Smooth muscle cell (in vitro differentiated cells): Measurements from ENCODE around the gene MYO18A. TPM values are rescaled to one million over a fixed set of nuclear protein-coding genes. Genes with fewer than 3 reads are reported as not detected.
"Not testable (repeated sequence)": the region's sequence is repeated elsewhere in the genome, so short reads cannot be mapped to it uniquely, and the experiment has no call there.

Experiments used
- DNase-seq: peaks from one replicate; lab custom pipeline; 2025; ENCODE audit not compliant: unreplicated experiment; lab: John Stamatoyannopoulos, UW
- H2AFZ ChIP-seq: fragments of 200-600 bp; sonication (generic); 2 replicates; pipeline ENCODE4 v1.6.0; 2016; ENCODE audit warnings: antibody characterized with exemption, low read depth, mild to moderate bottlenecking
- H3F3A ChIP-seq: fragments of 200-600 bp; sonication (generic); 2 replicates; pipeline ENCODE4 v1.6.0; 2017; ENCODE audit warnings: antibody characterized with exemption, low read depth
- H3K27ac ChIP-seq: fragments of 200-600 bp; sonication (generic); 2 replicates; pipeline ENCODE4 v1.5.1; 2016; ENCODE audit warnings: low read depth, mild to moderate bottlenecking
- H3K27me3 ChIP-seq: fragments of 200-600 bp; sonication (generic); 2 replicates; pipeline ENCODE4 v1.6.1; 2016; ENCODE audit warnings: low read depth, mild to moderate bottlenecking
- H3K36me3 ChIP-seq: fragments of 200-600 bp; sonication (generic); 2 replicates; pipeline ENCODE4 v1.5.1; 2016; ENCODE audit warnings: low read depth
- H3K4me1 ChIP-seq: fragments of 200-600 bp; sonication (generic); 2 replicates; pipeline ENCODE4 v1.5.1; 2016; ENCODE audit warnings: low read depth
- H3K4me2 ChIP-seq: fragments of 200-600 bp; sonication (generic); 2 replicates; pipeline ENCODE4 v1.6.0; 2016; ENCODE audit warnings: mild to moderate bottlenecking
- H3K4me3 ChIP-seq: fragments of 200-600 bp; sonication (generic); 2 replicates; pipeline ENCODE4 v1.5.1; 2016; ENCODE audit warnings: mild to moderate bottlenecking
- H3K79me2 ChIP-seq: fragments of 200-600 bp; sonication (generic); 2 replicates; pipeline ENCODE4 v1.6.0; 2016; ENCODE audit warnings: low read depth, mild to moderate bottlenecking
- H3K9ac ChIP-seq: fragments of 200-600 bp; sonication (generic); 2 replicates; pipeline ENCODE4 v1.6.0; 2016; ENCODE audit warnings: low read depth
- H3K9me3 ChIP-seq: fragments of 200-600 bp; sonication (generic); replicated peaks from 2 replicates; pipeline ENCODE4 v1.5.1; 2016; ENCODE audit warnings: low read depth
- H4K20me1 ChIP-seq: fragments of 200-600 bp; sonication (generic); 2 replicates; pipeline ENCODE4 v1.6.0; 2016; ENCODE audit warnings: low read depth
- WGBS: methylation state at CpG from one replicate; pipeline ENCODE4 v1.1.7; 2016; ENCODE audit warnings: low lambda C conversion rate; 5-methylcytosine and 5-hydroxymethylcytosine counted together
- polyA plus RNA-seq: library from polyadenylated mRNA; unstranded; fragments of >200 nt; fragmentation: Nextera tagmentation; extraction: Ambion mirVana; gene quantifications from 2 replicates; pipeline ENCODE4 v1.2.1, GENCODE V29; 2016
- total RNA-seq: library from RNA; depleted of rRNA; stranded (reverse); fragments of >200 nt; gene quantifications from 2 replicates; pipeline ENCODE4 v1.2.3, GENCODE V29; 2014
- TF ChIP-seq, protein P1 (sequence below): fragments of 200-600 bp; sonication (generic); IDR thresholded peaks from 2 replicates; pipeline ENCODE4 v1.5.1; 2017; ENCODE audit warnings: borderline replicate concordance, mild to moderate bottlenecking, antibody characterized with exemption; ENCODE audit not compliant: insufficient read depth, poor library complexity, severe bottlenecking

MYO18A gene
- total and polyA plus RNA-seq, 2 experiments from 2014 or later: 18.0 to 22.1 TPM

DNA sequence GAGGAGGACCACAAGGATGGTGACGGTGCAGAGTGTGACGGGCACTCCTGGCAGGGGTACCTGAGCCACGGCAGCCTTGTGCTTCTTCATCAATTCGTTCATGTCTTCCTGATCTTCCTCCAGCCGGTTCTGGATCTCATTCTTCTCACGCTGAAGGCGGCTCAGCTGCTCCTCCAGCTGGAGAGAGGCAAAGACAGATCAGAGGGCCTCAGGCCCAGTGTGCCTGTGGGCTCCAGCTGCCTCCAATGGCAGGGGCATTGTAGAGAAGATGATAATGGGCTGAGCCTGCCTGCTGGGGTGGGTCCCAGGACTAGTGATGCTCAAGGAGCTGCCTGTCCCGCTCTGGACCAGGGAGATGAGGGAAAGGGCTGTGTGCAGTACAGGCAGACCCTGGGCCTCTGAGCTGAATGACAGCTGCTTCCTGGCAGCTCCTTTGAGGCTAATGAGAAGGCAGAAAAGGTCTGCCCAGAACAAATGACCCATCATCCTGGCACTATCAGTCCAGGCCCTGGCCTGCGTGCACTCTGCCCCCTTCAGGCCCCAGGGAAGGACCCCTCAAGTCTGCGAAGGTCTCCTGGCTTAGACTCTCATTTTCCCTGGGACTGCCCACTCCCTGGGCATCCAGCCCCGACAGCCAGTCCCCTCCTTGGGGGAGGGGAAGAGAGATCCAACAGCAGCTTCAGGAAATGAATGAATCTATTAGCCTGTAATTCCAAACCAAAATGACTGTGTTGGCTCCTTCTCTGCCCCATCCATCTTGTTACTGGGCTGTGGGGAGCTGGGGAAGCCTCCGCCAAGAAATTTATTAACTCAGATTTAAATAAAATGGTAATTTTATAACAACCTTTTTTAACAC is 89.2 kb downstream of the MYO18A start:
- Histone ChIP-seq H3F3A (no peaks in the 10 kb centered on the region), H3K4me2 (no peak overlapping the region), H3K4me3 (no peak overlapping the region), H3K36me3 (no peaks in the 10 kb centered on the region), H2AFZ (no peak overlapping the region), H3K79me2 (no peaks in the 10 kb centered on the region), H4K20me1 (no peaks in the 10 kb centered on the region), H3K27ac (no peak overlapping the region), H3K27me3 (no peaks in the 10 kb centered on the region), H3K4me1 (no peaks in the 10 kb centered on the region), H3K9me3 (no peaks in the 10 kb centered on the region), H3K9ac (no peak overlapping the region)
- DNase-seq: no peak
- TF ChIP-seq, protein P1, sequence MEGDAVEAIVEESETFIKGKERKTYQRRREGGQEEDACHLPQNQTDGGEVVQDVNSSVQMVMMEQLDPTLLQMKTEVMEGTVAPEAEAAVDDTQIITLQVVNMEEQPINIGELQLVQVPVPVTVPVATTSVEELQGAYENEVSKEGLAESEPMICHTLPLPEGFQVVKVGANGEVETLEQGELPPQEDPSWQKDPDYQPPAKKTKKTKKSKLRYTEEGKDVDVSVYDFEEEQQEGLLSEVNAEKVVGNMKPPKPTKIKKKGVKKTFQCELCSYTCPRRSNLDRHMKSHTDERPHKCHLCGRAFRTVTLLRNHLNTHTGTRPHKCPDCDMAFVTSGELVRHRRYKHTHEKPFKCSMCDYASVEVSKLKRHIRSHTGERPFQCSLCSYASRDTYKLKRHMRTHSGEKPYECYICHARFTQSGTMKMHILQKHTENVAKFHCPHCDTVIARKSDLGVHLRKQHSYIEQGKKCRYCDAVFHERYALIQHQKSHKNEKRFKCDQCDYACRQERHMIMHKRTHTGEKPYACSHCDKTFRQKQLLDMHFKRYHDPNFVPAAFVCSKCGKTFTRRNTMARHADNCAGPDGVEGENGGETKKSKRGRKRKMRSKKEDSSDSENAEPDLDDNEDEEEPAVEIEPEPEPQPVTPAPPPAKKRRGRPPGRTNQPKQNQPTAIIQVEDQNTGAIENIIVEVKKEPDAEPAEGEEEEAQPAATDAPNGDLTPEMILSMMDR: no peak
- 81% methylated on average over 12 of the region's 12 CpGs for WGBS

DNA sequence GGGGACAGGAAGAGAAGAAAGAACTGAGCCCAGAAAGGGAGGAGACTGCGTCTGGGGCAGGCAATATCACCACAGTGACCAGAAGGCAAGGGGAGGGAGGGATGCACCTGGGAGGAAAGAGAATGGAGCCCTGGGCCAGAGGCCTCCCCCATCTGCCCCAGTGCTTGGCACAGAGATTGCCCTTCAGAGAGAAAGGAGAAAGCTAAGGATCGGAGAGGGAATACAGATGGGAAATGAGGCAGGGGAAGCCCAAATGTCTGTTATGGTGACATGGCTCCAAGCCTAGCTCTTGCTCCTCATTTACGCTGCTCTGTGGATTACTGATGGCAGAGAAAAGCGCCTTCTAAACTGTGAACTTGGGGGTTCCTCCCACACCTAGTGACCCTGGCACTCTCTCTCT is 90.1 kb downstream of the MYO18A start:
- Histone ChIP-seq H3K9me3 (no peaks in the 10 kb centered on the region), H3F3A (no peaks in the 10 kb centered on the region), H3K36me3 (no peaks in the 10 kb centered on the region), H3K9ac (no peak overlapping the region), H3K79me2 (no peaks in the 10 kb centered on the region), H3K27me3 (no peaks in the 10 kb centered on the region), H3K27ac (no peak overlapping the region), H3K4me1 (peaks cover 2% of the 10 kb centered on the region), H3K4me2 (no peak overlapping the region), H4K20me1 (no peaks in the 10 kb centered on the region), H3K4me3 (no peak overlapping the region), H2AFZ (no peak overlapping the region)
- WGBS: 76% methylated on average over 4 of the region's 4 CpGs
- TF ChIP-seq, protein P1: no peak
- no peak for DNase-seq

DNA sequence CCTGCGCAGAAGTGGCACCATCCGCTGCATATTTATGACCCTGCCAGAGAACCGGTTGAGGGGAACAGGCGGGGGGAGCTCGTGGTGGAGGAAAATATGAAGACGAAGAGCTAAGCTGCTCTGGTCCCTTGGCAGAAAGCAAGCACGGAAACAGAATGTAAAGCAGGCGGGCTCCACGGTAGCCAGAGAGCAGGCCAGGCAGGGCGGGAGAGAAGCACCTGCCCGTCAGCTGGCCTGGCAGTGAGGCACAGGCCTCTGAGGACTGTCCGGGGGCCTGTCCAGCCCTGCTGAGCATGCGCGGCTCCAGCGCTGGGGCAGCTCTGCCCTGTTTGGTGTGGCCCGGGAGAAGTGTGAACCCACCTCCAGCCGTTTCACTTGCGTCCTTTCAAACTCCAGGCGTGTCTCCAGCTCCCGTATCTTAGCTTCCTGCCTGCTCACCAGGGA is 90.6 kb downstream of the MYO18A start:
- peaks cover 6% of the 10 kb centered on the region for H3K4me1 ChIP-seq
- 93% methylated on average over 20 of the region's 20 CpGs for WGBS
- no peaks in the 10 kb centered on the region for H4K20me1 ChIP-seq

DNA sequence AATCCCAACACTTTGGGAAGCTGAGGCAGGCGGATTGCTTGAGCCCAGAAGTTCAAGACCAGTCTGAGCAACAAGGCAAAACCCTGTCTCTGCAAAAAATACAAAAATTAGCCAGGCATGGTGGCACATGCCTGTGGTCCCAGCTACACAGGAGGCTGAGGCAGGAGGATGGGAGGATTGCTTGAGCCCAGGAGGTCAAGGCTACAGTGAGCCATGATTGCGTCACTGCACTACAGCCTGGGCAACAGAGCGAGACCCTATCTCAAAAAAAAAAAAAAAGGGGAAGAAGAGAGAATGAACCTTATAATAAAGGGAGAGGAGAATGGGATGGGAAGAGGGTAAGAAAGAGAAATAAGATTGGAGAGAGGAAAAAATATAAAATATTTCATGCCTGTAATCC is 91.4 kb downstream of the MYO18A start:
- not testable (repeated sequence) for H4K20me1 ChIP-seq, H3K9ac ChIP-seq, H3K4me2 ChIP-seq, H3K36me3 ChIP-seq, H3K4me1 ChIP-seq, DNase-seq, H3K4me3 ChIP-seq, H3K27ac ChIP-seq, H3K9me3 ChIP-seq, H3K27me3 ChIP-seq, H3F3A ChIP-seq, H2AFZ ChIP-seq, H3K79me2 ChIP-seq
- WGBS: 100% methylated on average over 3 of the region's 3 CpGs

More for the DNA sequence above, 90.6 kb downstream of the MYO18A start:
- no peaks in the 10 kb centered on the region for H3K27me3 ChIP-seq
- H3K79me2 ChIP-seq: no peaks in the 10 kb centered on the region
- no peaks in the 10 kb centered on the region for H3F3A ChIP-seq
- no peaks in the 10 kb centered on the region for H3K36me3 ChIP-seq
- no peak overlapping the region for H2AFZ ChIP-seq
- no peaks in the 10 kb centered on the region for H3K9me3 ChIP-seq
- no peak overlapping the region for H3K4me2 ChIP-seq
- H3K4me3 ChIP-seq: no peak overlapping the region
- no peak overlapping the region for H3K27ac ChIP-seq
- DNase-seq: no peak
- TF ChIP-seq, protein P1: no peak
- H3K9ac ChIP-seq: no peak overlapping the region
